GM21528 (cell line): ENCODE measurements around the gene SLC39A3.

Experiments
- ATAC-seq: cut with Tn5 transposase; IDR thresholded peaks from one replicate; pipeline ENCODE4 v1.9.1; 2021; ENCODE audit warnings: mild to moderate bottlenecking, moderate library complexity; ENCODE audit not compliant: unreplicated experiment, low FRiP score

The SLC39A3 gene

GRCh38 chr19:2769218-2769617, 29.4 kb upstream of the SLC39A3 start:
- ATAC-seq = no peak

GRCh38 chr19:2768365-2769132, 28.7 kb upstream of the SLC39A3 start:
- ATAC-seq = no peak

GRCh38 chr19:2767688-2768087, 27.9 kb upstream of the SLC39A3 start:
- ATAC-seq = no peak

GRCh38 chr19:2766594-2767372, 27.0 kb upstream of the SLC39A3 start:
- no peak for ATAC-seq

- ATAC-seq = no peak
Observed at GRCh38 chr19:2765376-2765775, 25.6 kb upstream of the SLC39A3 start.

GRCh38 chr19:2764945-2765344, 25.1 kb upstream of the SLC39A3 start:
- ATAC-seq = no peak

GRCh38 chr19:2763687-2764086, 23.9 kb upstream of the SLC39A3 start:
- ATAC-seq = no peak

- ATAC-seq = no peak
Observed at GRCh38 chr19:2762783-2763496, 23.1 kb upstream of the SLC39A3 start.

GRCh38 chr19:2761876-2762782, 22.3 kb upstream of the SLC39A3 start:
- ATAC-seq = no peak

- no peak for ATAC-seq
Observed at GRCh38 chr19:2761309-2761677, 21.5 kb upstream of the SLC39A3 start.

GRCh38 chr19:2759965-2760364, 20.1 kb upstream of the SLC39A3 start:
- no peak for ATAC-seq

- no peak for ATAC-seq
Observed at GRCh38 chr19:2759362-2759761, 19.5 kb upstream of the SLC39A3 start.

GRCh38 chr19:2758601-2759313, 18.9 kb upstream of the SLC39A3 start:
- ATAC-seq = no peak

- no peak for ATAC-seq
Observed at GRCh38 chr19:2756921-2757881, 17.4 kb upstream of the SLC39A3 start.

GRCh38 chr19:2756477-2756876, 16.7 kb upstream of the SLC39A3 start:
- no peak for ATAC-seq

GRCh38 chr19:2755811-2756210, 16.0 kb upstream of the SLC39A3 start:
- ATAC-seq = no peak

GRCh38 chr19:2755448-2755705, 15.6 kb upstream of the SLC39A3 start:
- ATAC-seq = no peak

- no peak for ATAC-seq
Observed at GRCh38 chr19:2754659-2755447, 15.0 kb upstream of the SLC39A3 start.
